Activated naive CD4-positive, alpha-beta T cell (primary cell): ENCODE measurements around the gene GDPGP1.
"Not testable (repeated sequence)": the region's sequence is repeated elsewhere in the genome, so short reads cannot be mapped to it uniquely, and the experiment has no call there.

ENCODE experiments used
- DNase-seq, 4 experiments: peaks; one replicate each; lab custom pipeline; 2025; lab: John Stamatoyannopoulos, UW

The GDPGP1 gene

DNA sequence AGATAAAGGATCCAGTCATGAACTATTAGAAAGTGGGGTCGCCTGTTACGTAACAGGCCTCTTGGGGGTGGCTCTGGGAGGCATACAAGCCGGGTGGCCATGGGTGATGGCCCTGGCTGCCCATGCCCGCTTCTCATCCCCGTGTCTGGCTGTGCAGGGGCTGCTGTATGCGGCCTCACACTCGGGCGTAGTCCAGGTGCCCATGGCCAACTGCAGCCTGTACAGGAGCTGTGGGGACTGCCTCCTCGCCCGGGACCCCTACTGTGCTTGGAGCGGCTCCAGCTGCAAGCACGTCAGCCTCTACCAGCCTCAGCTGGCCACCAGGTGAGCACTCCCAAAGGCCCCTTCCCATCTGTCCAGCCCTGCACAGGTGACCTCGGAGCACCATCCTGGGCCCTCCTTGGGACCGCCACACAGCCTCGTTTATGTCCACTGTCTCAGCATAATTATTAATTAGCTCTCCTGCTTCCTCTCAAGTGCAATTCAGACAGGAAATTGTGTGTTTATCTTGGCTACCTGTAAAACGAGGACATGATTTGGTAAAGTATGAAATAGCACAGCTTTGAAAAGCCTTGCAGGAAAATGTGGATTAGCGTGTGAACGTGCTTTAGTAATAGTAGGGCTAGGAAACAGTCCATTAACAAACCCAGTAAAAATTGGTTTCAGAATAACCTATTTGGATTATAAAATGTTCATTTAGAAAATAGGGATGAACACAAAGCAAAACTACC, 8.3 kb upstream of the GDPGP1 start:
- no peak for DNase-seq

GRCh38 chr15:90227336-90227735, 6.7 kb upstream of the GDPGP1 start:
- no peak for DNase-seq

GRCh38 chr15:90227816-90228772, 5.9 kb upstream of the GDPGP1 start:
- DNase-seq, result no peak

DNA sequence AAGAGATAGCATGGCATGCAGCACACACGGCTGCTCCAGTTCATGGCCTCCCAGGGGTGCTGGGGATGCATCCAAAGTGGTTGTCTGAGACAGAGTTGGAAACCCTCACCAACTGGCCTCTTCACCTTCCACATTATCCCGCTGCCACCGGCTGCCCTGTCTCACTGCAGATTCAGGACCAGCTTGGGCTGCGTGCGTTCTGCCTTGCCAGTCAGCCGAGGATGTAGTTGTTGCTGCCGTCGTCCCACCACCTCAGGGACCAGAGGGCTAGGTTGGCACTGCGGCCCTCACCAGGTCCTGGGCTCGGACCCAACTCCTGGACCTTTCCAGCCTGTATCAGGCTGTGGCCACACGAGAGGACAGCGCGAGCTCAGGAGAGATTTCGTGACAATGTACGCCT, 5.0 kb upstream of the GDPGP1 start:
- no peak for DNase-seq

DNA sequence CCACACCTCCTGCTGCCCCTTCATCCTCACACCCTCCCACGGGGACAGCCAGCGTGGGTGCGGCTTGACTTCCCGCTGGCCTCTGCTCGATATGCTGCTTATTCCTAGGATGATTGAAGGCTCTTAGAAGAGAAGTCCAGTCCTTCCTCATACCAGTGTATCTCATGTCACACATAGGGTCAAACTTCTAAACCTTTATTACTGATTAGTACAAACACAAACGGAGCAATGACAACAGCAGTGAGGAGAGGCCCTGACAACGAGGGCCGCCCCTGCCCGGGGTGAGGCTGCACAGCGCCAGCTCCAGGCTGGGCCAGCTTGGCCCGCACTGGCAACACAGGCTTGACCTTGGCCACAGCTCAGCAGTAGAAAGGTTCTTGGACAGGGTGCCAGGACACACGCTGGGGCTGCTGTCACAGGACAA, 3.9 kb upstream of the GDPGP1 start:
- DNase-seq, result no peak

GRCh38 chr15:90230610-90231009, 3.4 kb upstream of the GDPGP1 start:
- no peak for DNase-seq

- DNase-seq, result peak; percentile 10 to 69 (median 44)
These were observed 2.7 kb upstream of the GDPGP1 start for GRCh38 chr15:90231028-90232017.

GRCh38 chr15:90232196-90232595, 1.8 kb upstream of the GDPGP1 start:
- DNase-seq, result no peak

DNA sequence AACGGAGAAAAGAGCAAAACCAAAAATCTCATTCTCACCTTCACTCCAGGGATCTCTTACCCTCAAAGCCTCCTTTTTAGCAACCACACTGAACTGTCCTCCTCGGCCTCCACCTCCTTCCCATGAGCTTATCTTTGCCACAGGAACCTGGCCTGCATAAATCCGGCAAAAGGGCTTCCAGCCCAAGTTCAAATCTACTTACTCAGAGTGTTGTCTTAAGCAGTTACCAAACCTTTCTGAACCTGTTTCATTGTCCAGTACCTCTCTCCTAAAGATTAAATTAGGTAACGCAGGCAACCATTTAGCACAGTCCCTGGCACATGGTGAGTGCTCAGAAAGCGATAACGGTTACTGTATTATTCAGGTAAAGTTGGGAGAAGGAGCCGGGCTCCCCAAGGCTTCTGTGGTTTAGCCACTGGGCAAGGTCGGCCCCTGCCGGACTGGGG, 1.0 kb upstream of the GDPGP1 start:
- peak in 1 of 4 experiments; percentile 15 for DNase-seq

- peak; percentile 91 to 99 (median 95) for DNase-seq
These were observed 468 bp upstream of the GDPGP1 start, which contains the start of gene CIB1 for GRCh38 chr15:90233387-90234095. CIB1 (minus strand) TSS chr15:90233941; CDS start chr15:90233885, 56 bp downstream.

GRCh38 chr15:90239371-90239770, 5.4 kb downstream of the GDPGP1 start:
- DNase-seq, result no peak

DNA sequence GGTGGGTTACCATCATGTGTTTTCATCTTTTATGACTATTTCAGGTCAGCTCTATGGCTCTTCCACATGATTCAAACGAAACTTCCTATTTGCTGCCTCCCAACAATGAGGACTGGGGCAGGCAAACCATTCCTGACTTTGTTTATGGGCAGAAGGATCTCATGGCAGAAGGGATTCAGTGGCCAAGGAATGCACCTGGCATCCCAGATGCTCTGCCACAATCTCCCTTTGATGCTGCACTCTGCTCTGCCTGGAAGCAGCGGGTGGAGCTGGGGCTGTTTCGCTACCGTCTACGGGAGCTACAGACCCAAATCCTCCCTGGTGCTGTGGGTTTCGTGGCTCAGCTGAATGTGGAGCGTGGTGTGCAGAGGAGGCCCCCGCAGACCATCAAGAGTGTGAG, 6.8 kb downstream of the GDPGP1 start:
- no peak for DNase-seq

GRCh38 chr15:90241343-90242192, 7.6 kb downstream of the GDPGP1 start:
- no peak for DNase-seq

- DNase-seq, result no peak
These were observed 10.1 kb downstream of the GDPGP1 start for GRCh38 chr15:90243943-90244639.

DNA sequence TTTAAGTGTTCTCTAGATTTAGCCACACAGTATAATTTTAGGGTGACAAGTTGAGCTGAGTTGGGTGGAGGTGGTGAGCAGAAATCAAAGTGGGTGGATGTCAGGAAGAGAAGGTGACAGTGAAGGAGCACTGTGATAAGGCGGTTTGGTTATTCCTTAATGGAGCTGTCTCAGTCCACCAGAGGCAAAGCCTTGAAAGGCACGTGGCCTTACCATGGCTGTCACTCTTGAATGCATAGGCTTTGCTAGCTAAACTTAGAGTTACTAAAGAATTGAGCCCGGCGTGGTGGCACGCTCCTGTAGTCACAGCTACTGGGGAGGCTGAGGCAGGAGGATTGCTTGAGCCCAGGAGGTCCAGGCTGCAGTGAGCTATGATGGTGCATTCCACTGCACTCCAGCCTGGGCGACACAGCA, 14.8 kb downstream of the GDPGP1 start:
- DNase-seq, result no peak

DNA sequence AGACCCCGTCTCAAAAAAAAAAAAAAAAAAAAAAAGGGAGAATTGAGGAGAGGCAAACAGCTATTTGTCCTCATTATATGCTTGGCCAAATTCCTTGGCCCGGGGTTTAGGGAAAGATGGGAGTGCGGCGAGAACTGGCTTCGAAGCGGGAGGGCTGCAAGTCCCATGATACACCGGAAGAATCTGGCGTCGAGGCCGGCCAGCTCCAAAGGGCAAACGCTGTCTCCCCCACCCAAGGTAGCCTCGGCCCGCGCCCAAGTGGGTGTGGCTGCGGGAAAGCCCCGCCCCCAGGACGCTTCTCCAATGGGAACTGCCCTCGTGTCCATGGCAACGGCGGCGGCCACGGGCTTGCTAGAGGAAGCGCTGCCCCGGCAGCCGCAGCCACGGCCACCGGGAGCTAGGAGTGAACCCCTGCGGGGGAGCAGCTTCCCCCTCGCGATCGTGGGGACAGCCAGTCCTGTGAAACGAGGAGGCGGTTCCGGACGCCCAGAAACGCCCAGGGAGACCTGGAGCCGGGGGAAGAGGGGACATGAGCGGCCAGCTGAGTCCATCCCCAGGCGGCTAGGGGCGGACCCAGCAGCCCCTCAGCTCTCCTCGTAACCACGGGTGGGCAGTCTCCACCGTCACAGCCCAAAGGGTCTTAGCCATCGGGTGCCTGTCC, 15.3 kb downstream of the GDPGP1 start, which contains the start of gene TTLL13:
Gene TTLL13 (plus strand): TSS at position 354 of the 661 bp plus-strand sequence. CDS start 1,075 bp downstream, outside the sequence.
- peak; percentile 10 to 58 (median 31) for DNase-seq

- no peak for DNase-seq
These were observed 23.8 kb downstream of the GDPGP1 start for GRCh38 chr15:90257776-90258175.

GRCh38 chr15:90259524-90259923, 25.5 kb downstream of the GDPGP1 start:
- DNase-seq, result no peak

GRCh38 chr15:90260731-90261130, 26.7 kb downstream of the GDPGP1 start:
- not testable (repeated sequence) for DNase-seq
